Fibroblast of lung (primary cell): Measurements from ENCODE around the gene TTC13. TPM values are rescaled to one million over a fixed set of nuclear protein-coding genes. Genes with fewer than 3 reads are reported as not detected.
A peak's percentile ranks its signal among the peaks of the same experiment; 100 is the strongest.

Experiments used
- DNase-seq, 2 donors: peaks; one replicate each; pipeline versions ENCODE4 v3.0.0 to v3.0.0-alpha.2; 2010; ENCODE audit warnings: low read depth in 2 of 2
- H2AFZ ChIP-seq: 2 replicates; pipeline ENCODE4 v1.5.1; 2012; ENCODE audit warnings: low read length, control low read depth, inconsistent platforms
- H3K27ac ChIP-seq: 2 replicates; pipeline ENCODE4 v1.5.1; 2011; ENCODE audit warnings: low read length, control low read depth; ENCODE audit not compliant: insufficient read depth
- H3K27me3 ChIP-seq: 2 replicates; pipeline ENCODE4 v1.5.1; 2011; ENCODE audit warnings: mild to moderate bottlenecking, low read length; ENCODE audit not compliant: control insufficient read depth, insufficient read depth
- H3K36me3 ChIP-seq: 2 replicates; pipeline ENCODE4 v1.5.1; 2011; ENCODE audit warnings: low read length; ENCODE audit not compliant: control insufficient read depth, insufficient read depth
- H3K4me1 ChIP-seq: 2 replicates; pipeline ENCODE4 v1.5.1; 2011; ENCODE audit warnings: low read length; ENCODE audit not compliant: control insufficient read depth, insufficient read depth; ENCODE audit errors: extremely low read depth
- H3K4me2 ChIP-seq: 2 replicates; pipeline ENCODE4 v1.5.1; 2011; ENCODE audit warnings: low read length, control low read depth; ENCODE audit not compliant: insufficient read depth; ENCODE audit errors: extremely low read depth
- H3K4me3 ChIP-seq, 4 experiments: fragments of 200-600 bp in 1 of 4; sonication (generic) in 1 of 4; replicated peaks in 1 of 4; 2 replicates each; pipeline ENCODE4 v1.5.1; 2011 to 2016; ENCODE audit warnings: low read length in 4 of 4, low read depth in 3 of 4, mild to moderate bottlenecking in 3 of 4, control low read depth in 2 of 4, inconsistent platforms in 1 of 4, mixed read lengths in 1 of 4; ENCODE audit not compliant: insufficient read depth in 1 of 4; ENCODE audit errors: control extremely low read depth in 1 of 4
- H3K79me2 ChIP-seq: 2 replicates; pipeline ENCODE4 v1.5.1; 2012; ENCODE audit warnings: mild to moderate bottlenecking, low read length, inconsistent platforms; ENCODE audit not compliant: control insufficient read depth, insufficient read depth
- H3K9ac ChIP-seq: 2 replicates; pipeline ENCODE4 v1.5.1; 2011; ENCODE audit warnings: mild to moderate bottlenecking, low read length, control low read depth; ENCODE audit not compliant: insufficient read depth
- H3K9me3 ChIP-seq: 2 replicates; pipeline ENCODE4 v1.5.1; 2012; ENCODE audit warnings: low read depth, low read length; ENCODE audit not compliant: control insufficient read depth, insufficient read depth
- H4K20me1 ChIP-seq: 2 replicates; pipeline ENCODE4 v1.5.1; 2011; ENCODE audit warnings: low read length; ENCODE audit not compliant: control insufficient read depth, insufficient read depth; ENCODE audit errors: extremely low read depth
- CTCF ChIP-seq, 2 donors: IDR thresholded peaks in 1 of 2; conservative IDR thresholded peaks in 1 of 2; 1 replicate in 1 of 2; 2 replicates in 1 of 2; pipeline ENCODE4 v1.5.1; 2011 to 2012; ENCODE audit warnings: low read length in 2 of 2, control low read depth in 1 of 2, inconsistent platforms in 1 of 2, low read depth in 1 of 2, mild to moderate bottlenecking in 1 of 2
- EZH2 ChIP-seq: IDR thresholded peaks from 2 replicates; pipeline ENCODE4 v1.5.1; 2012; ENCODE audit warnings: low read length, control low read depth, mild to moderate bottlenecking; ENCODE audit errors: missing control alignments
- polyA plus RNA-seq, 2 donors: library from polyadenylated mRNA; depleted of rRNA in 1 of 2; stranded (reverse) in 1 of 2; unstranded in 1 of 2; fragments of >200 nt; gene quantifications; 2 replicates each; pipeline ENCODE4 v1.2.1, GENCODE V29; 2011 to 2012; ENCODE audit warnings: missing spikeins in 1 of 2
- total RNA-seq: library from RNA; depleted of rRNA; stranded (reverse); fragments of >200 nt; gene quantifications from 2 replicates; pipeline ENCODE4 v1.2.1, GENCODE V29; 2014

The TTC13 gene
- total and polyA plus RNA-seq, 2 donors (not counting 1 experiment from before 2014, with no cell fraction given): 8.0 to 16.2 TPM

DNA sequence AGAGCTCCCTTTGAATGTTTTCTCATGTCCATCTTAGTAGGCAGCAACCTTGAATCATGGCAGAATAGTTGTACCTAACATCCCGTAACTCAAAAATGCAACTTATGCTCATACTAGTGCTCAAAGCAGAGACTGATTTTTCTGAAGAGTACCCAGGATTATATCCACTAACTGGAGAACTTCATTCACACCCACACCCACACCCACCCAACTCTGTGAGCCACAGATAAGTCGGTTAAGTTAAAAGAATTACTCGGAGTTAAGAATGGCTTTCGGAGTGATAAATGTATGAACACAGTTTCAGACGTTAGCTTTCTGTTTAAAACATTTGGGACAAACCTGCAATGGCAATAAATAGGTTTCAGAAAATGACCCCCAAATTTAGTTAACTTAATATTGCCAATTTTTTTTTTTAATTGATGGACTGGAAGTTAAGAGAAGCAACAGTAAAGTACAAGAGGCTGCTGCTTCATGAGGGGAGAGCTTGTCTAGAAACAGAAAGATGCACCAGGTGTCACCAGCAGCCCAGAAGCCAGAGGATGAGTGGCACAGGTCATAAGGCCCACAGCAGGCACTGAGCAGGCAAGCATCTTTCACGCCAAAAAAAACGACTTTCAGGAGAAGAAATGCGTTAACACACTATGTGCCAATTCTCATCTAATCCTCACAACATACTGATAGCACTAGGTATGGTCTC, 61.9 kb downstream of the TTC13 start:
- TF ChIP-seq EZH2: no peak
- TF ChIP-seq CTCF (conservative IDR thresholded peaks at IDR 0.05 in 1 of 2, IDR thresholded peaks at IDR 0.05 in 1 of 2; ENCODE audit: low read depth in 1 of 2, low read length in 2 of 2): no peak
- H3K4me3 ChIP-seq: no peak overlapping the region
- no peak overlapping the region for H3K4me2 ChIP-seq
- H2AFZ ChIP-seq: no peak overlapping the region
- no peak overlapping the region for H3K9ac ChIP-seq
- H3K27ac ChIP-seq: no peak overlapping the region
- H3K27me3 ChIP-seq: no peaks in the 10 kb centered on the region
- no peak for DNase-seq
- no peaks in the 10 kb centered on the region for H3K79me2 ChIP-seq
- no peaks in the 10 kb centered on the region for H3K9me3 ChIP-seq
- H3K36me3 ChIP-seq: no peaks in the 10 kb centered on the region
- peaks cover 3% of the 10 kb centered on the region for H3K4me1 ChIP-seq
- H4K20me1 ChIP-seq: no peaks in the 10 kb centered on the region

- Histone ChIP-seq H3K27me3 (no peaks in the 10 kb centered on the region), H4K20me1 (no peaks in the 10 kb centered on the region), H3K9ac (no peak overlapping the region), H2AFZ (no peak overlapping the region), H3K4me3 (no peak overlapping the region), H3K9me3 (no peaks in the 10 kb centered on the region), H3K4me1 (peaks cover 3% of the 10 kb centered on the region), H3K27ac (no peak overlapping the region), H3K36me3 (no peaks in the 10 kb centered on the region), H3K4me2 (no peak overlapping the region), H3K79me2 (no peaks in the 10 kb centered on the region)
- peak in 1 of 2 donors; percentile 42 for DNase-seq
- no peak for TF ChIP-seq EZH2
- no peak for TF ChIP-seq CTCF (conservative IDR thresholded peaks at IDR 0.05 in 1 of 2, IDR thresholded peaks at IDR 0.05 in 1 of 2; ENCODE audit: low read depth in 1 of 2, low read length in 2 of 2)
Observed at GRCh38 chr1:230915078-230915477, 63.6 kb downstream of the TTC13 start.

DNA sequence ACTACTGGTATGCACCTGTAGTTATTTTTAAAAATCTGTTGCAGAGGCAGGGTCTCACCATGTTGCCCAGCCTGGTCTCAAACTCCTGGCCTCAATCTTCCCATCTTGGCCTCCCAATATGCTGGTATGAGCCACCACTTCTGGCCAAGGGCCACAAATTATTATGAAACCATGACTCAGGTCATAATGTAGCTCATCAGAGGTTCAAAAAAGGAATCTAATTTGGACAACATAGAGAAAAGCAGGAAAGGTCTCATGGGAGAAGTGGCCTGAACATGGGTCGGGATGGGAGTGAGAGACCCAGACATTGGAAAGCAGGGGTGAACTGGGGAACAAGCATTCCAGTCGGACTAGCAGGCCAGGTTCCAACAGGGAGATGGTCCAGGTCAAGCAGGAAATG, 65.2 kb downstream of the TTC13 start:
- Histone ChIP-seq H4K20me1 (no peaks in the 10 kb centered on the region), H3K27me3 (no peaks in the 10 kb centered on the region), H3K4me1 (peaks cover 3% of the 10 kb centered on the region), H3K4me3 (no peak overlapping the region), H3K36me3 (no peaks in the 10 kb centered on the region), H3K9me3 (no peaks in the 10 kb centered on the region), H2AFZ (no peak overlapping the region), H3K27ac (no peak overlapping the region), H3K4me2 (no peak overlapping the region), H3K9ac (no peak overlapping the region), H3K79me2 (no peaks in the 10 kb centered on the region)
- no peak for TF ChIP-seq EZH2
- no peak for TF ChIP-seq CTCF (conservative IDR thresholded peaks at IDR 0.05 in 1 of 2, IDR thresholded peaks at IDR 0.05 in 1 of 2; ENCODE audit: low read depth in 1 of 2, low read length in 2 of 2)
- no peak for DNase-seq
